ENCODE results near the gene NFASC. TPM values are rescaled to one million over a fixed set of nuclear protein-coding genes. Genes with fewer than 3 reads are reported as not detected.

NFASC gene
- polyA plus RNA-seq, 10 donors: 0.71 to 3.5 (median 1.1) TPM

- DNase-seq: no peak
Measured at GRCh38 chr1:205038132-205038786, 167.6 kb downstream of the NFASC start.

GRCh38 chr1:205041001-205041715 is 170.5 kb downstream of the NFASC start:
- DNase-seq: no peak

- no peak for DNase-seq
Measured at GRCh38 chr1:205041998-205042910, 171.6 kb downstream of the NFASC start.

- peak in 1 of 3 donors; percentile 27 for DNase-seq
Measured at GRCh38 chr1:205042911-205043806, 172.5 kb downstream of the NFASC start, which contains the start of gene CNTN2. TSS of gene CNTN2 (plus strand) at chr1:205043212. CDS start at chr1:205053186, 9,974 bp downstream.

- no peak for DNase-seq
Measured at GRCh38 chr1:205043866-205044265, 173.2 kb downstream of the NFASC start.

GRCh38 chr1:205044741-205045140 is 174.1 kb downstream of the NFASC start:
- no peak for DNase-seq

- DNase-seq: no peak
Measured at GRCh38 chr1:205045146-205045545, 174.5 kb downstream of the NFASC start.

GRCh38 chr1:205046870-205047269 is 176.2 kb downstream of the NFASC start:
- no peak for DNase-seq

GRCh38 chr1:205047764-205048231 is 177.1 kb downstream of the NFASC start:
- DNase-seq: no peak

- no peak for DNase-seq
Measured at GRCh38 chr1:205048382-205048781, 177.7 kb downstream of the NFASC start.

GRCh38 chr1:205049479-205049878 is 178.8 kb downstream of the NFASC start:
- DNase-seq: no peak

- DNase-seq: no peak
Measured at GRCh38 chr1:205052690-205053089, 182.0 kb downstream of the NFASC start.

- DNase-seq: no peak
Measured at GRCh38 chr1:205053296-205053695, 182.6 kb downstream of the NFASC start.

GRCh38 chr1:205054013-205054412 is 183.4 kb downstream of the NFASC start:
- no peak for DNase-seq

- DNase-seq: no peak
Measured at GRCh38 chr1:205056188-205056611, 185.5 kb downstream of the NFASC start.

GRCh38 chr1:205056956-205057568 is 186.4 kb downstream of the NFASC start:
- DNase-seq: no peak

GRCh38 chr1:205057808-205058575 is 187.3 kb downstream of the NFASC start:
- no peak for DNase-seq

GRCh38 chr1:205058853-205059252 is 188.2 kb downstream of the NFASC start:
- no peak for DNase-seq

- DNase-seq: no peak
Measured at GRCh38 chr1:205059660-205060059, 189.0 kb downstream of the NFASC start.

- DNase-seq: no peak
Measured at GRCh38 chr1:205060746-205061145, 190.1 kb downstream of the NFASC start.

All from muscle of back (tissue), 11 donors.